ENCODE data around the gene CHCT1.

GRCh38 chr17:60398227-60398959 lies 23.9 kb upstream of the CHCT1 start:
- TF ChIP-seq, protein P1, sequence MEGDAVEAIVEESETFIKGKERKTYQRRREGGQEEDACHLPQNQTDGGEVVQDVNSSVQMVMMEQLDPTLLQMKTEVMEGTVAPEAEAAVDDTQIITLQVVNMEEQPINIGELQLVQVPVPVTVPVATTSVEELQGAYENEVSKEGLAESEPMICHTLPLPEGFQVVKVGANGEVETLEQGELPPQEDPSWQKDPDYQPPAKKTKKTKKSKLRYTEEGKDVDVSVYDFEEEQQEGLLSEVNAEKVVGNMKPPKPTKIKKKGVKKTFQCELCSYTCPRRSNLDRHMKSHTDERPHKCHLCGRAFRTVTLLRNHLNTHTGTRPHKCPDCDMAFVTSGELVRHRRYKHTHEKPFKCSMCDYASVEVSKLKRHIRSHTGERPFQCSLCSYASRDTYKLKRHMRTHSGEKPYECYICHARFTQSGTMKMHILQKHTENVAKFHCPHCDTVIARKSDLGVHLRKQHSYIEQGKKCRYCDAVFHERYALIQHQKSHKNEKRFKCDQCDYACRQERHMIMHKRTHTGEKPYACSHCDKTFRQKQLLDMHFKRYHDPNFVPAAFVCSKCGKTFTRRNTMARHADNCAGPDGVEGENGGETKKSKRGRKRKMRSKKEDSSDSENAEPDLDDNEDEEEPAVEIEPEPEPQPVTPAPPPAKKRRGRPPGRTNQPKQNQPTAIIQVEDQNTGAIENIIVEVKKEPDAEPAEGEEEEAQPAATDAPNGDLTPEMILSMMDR (IDR thresholded peaks at IDR 0.05), result no peak
- no peak for TF ChIP-seq POLR2A (IDR thresholded peaks at IDR 0.05)

Measured in body of pancreas (tissue), 4 donors.